Stimulated activated CD4-positive, alpha-beta T cell treated with anti-CD3 and anti-CD28 coated beads, Interleukin-15, amount 100 ng/mL, for 48 hours (primary cell): ENCODE results near the gene EMC10.

Source experiments
- DNase-seq, 2 donors: peaks; one replicate each; pipeline ENCODE4 v3.0.0-alpha.2; 2020; ENCODE audit warnings: low read depth in 2 of 2

The EMC10 gene

DNA sequence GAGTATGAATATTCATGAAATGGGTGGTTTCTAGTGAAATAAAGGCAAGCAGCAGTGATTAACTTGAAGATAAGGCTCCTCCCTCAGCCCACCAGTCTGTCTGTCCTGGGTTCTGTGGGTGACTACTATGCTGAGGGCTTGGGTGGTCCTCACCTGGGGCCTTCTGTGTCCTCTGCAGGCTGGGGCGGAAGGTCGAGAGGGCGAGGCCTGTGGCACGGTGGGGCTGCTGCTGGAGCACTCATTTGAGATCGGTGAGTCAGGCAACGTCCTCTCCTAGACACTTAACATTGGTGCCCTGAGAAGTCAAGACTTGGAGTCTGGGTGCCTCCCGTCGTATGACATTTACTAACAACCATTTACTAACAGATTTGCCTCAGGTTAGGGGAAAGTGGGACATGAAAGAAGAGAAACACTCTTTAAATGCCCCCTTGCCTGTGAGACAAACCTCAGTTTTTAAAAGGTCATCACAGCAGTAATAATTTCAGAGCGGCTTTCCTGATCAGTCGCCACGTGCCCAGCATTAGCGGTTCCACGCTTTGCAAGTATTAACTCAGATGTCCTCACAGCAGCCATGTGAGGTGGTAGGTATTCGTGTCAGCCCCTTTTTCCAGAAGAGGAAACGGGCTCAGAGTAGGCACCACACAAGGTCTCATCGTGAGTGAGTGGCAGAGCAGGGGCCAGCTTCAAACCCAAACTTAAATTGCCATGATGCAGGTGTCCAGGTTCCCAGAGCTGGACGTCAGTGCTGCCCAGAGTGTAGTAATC lies 1.6 kb downstream of the EMC10 start:
- DNase-seq = no peak

DNA sequence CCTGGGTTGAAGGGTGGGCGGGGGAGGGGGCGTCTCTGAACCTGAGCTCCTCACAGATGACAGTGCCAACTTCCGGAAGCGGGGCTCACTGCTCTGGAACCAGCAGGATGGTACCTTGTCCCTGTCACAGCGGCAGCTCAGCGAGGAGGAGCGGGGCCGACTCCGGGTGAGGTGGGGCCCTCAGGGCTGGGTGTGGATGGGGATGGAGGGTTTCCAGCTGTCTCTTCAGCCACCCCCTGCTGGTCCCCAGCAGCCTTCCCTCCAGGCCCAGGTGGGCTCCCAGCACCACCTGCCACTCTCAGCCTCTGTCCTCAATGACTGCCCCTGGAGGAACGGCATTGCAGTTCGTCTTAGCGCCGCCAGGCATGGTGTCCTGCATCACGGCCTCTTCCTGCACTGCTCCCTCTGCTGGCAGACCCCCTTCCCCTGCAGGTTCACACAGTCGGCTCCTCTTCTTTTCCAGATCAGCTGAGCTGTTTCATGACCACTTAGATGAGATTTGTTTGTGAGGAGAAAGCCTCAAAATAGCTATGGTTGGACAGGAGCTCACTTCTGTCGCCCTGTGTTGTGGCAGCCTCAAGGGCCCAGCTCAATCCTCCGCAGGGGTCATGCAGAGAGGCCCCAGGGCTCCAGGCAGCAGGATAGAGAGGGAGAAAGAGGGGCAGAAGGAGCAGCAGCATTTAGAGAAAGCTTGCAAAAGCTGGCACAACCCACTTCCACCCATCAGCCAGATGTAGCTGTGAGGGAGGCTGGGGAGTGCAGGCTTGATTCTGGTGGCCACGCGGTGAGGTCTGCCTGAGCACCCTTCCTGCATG lies 2.8 kb downstream of the EMC10 start:
- DNase-seq = no peak

DNA sequence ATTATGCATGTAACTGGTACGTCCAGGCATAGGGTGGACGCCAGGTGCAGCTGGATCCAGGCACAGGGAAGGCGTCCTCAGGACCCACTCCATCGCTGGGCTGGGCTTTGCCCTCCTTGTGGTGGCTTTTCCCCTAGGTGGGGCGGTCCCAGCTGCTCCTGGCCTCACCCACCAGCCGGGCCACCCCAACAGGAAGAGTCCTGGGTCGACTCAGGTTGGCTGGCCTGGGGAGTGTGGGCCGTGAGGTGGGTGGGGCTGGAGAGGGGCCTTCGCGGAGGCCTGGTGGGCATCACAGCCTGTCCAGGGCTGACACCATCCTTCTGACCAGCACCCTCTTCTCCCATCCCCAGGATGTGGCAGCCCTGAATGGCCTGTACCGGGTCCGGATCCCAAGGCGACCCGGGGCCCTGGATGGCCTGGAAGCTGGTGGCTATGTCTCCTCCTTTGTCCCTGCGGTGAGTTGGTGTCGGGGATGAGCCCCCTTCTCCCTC lies 3.5 kb downstream of the EMC10 start:
- no peak for DNase-seq

DNA sequence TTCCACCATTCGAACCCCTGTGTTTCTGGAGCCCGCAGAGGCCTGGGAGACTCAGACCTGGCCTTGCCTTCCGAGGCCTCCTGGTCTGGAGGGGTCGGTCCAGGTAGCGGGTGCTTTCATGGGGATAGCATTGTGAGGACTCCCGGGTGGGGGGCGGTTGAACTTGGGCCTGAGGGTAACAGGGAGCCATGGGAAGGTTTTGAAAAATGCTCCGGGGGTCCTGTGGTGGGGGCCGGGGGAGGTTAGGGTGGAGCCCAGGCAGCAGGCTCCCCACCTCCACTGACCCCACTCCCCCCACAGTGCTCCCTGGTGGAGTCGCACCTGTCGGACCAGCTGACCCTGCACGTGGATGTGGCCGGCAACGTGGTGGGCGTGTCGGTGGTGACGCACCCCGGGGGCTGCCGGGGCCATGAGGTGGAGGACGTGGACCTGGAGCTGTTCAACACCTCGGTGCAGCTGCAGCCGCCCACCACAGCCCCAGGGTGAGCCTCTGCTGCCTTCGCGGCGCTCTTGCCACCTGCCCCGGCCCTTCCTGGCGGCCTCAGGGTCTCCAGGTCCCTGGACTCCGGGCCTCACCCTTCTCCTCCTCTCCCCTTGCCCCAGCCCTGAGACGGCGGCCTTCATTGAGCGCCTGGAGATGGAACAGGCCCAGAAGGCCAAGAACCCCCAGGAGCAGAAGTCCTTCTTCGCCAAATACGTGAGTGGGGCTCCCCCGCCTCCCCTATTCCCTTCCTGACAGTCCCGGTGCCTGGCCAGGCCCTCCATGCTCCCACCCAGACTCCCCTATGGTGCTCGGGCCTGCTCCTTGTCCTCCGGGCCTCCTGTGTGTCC lies 4.2 kb downstream of the EMC10 start:
- no peak for DNase-seq

DNA sequence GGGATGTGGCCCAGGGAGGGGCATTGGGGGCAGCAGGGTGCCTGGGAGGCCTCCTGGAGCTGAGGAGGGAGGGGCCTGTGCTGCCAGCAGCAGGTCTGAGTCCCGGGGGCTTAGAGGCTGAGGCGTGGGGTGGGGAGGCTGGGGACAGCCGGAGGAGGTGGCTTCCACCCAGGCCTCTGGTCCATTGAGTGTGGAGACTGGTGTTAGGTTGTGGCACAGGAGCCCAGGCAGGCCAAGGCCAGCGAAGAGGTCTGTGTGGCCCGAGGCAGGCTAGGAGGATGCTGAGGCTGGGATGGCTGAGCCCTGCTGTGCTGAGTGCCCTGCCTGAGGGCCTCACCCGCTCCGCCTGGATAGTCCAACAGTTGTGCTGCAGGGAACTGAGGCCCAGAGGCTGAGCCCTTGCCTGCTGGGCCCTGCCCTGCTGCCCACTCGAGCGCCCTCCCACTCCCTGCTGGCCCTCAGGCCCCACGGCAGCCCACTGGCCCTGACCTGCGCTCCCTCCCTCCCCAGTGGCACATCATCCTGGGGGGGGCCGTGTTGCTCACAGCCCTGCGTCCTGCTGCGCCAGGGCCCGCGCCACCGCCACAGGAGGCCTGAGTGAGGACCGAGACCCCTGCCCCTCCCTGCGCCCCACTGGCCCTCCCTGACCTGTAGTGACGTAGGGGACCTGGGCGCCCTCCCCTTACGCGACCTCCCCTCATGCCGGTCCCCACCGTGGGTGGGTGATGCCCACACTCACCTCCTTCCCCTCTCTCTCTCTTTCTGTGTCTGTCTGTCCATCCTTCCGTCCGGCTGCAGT lies 5.2 kb downstream of the EMC10 start:
- no peak for DNase-seq

DNA sequence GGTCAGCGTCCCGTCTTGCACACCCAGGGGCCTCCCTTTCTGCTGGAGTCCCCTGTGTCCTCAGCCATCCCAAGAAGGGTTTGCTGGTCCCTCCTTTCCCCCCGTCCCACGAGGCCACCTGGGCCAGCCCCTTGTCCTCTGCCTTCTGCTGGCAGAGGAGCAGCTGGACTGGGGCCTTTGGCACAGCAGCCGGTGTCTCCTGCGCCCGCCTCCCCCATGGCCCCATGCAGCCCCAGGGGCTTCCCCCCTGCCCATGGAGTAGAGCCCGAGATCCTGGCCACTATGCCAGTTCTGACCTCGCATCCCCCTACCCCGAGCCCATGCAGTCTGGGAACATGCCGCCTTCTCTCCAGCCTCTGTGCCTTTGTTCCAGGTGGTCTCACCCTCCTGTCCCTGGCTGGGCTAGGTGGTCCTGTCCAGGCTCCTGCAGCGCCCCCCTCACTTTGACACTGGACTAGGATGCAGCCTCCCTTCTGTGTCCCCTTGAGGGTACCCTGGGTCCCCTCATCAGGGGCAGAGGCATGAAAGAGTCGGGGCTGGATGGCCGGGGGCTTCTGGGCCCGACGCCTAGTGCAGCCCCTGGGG lies 6.1 kb downstream of the EMC10 start:
- DNase-seq = no peak

DNA sequence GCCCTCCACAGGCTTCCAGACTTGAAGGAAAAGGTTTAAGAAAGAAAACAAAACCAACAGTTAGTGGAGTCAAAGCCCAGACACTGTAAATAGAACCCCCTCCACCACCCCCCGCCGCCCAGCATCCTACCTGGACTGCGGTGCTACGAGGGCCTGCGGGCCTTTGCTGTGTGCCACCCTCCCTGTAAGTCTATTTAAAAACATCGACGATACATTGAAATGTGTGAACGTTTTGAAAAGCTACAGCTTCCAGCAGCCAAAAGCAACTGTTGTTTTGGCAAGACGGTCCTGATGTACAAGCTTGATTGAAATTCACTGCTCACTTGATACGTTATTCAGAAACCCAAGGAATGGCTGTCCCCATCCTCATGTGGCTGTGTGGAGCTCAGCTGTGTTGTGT lies 6.6 kb downstream of the EMC10 start:
- DNase-seq = no peak

DNA sequence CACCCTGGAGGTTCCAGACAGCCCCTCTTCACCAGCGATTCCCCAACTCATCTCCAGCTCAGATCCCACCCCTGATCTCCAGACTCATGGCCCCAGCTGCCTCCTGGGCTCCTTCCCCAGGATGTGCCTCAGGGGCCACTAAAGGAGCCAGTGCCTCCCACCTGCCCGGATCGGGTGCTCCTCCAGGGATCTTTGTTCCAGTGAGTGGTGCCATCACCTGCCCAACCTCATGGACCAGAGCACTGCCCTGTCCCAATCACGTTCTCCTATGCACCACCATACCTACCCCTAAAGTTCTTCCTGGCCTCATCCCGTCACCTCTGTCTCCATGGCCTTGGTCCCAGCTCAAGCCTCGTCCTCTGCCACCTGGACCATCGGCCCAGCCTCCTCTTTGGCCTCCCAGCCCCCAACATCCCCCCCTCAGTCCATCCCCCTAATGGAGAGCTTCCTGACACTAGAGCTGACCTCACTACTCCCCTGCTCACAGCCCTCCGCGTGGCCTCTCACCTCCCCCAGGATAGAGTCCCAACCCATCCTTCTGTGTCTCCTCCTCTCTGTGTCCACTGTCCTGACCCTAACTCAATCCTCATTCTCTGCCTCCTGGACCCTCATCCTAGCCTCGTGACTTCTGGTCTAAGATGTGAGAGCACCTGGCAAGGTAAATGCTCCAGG lies 9.1 kb downstream of the EMC10 start:
- no peak for DNase-seq

DNA sequence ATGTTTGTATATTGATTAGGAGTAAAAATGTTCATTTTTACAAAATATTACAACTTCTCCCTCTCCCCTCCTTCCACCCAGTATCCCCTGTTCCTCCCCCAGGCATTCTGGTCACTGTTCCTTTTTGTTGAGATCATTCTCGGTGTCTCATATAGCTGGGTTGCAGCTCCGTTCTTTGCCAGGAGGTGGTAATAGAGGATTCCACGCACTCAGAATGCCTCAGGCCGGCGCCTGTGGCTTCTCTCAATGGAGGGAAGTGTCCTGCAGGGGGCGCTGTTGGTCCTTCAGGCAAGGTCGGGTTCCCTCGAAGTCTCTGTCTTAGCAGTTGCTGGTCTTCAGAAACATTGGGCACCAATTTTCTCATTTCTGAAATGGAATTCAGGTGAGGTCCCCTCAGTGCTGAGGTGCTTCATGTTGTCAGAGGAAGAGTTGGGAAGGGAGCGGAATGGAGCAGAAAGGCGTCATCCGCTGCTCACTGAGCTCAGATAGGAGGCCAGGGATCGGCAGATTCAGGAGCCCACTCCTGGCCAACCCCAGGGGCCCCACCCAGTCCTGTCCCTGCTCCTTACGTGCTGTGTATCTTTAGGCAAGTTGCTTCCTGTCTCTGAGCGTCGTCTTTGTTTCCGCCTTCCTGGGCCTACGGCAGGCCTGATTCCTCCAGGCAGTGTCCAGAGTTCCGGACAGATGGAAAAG lies 10.7 kb downstream of the EMC10 start:
- DNase-seq = peak; percentile 68 to 76

DNA sequence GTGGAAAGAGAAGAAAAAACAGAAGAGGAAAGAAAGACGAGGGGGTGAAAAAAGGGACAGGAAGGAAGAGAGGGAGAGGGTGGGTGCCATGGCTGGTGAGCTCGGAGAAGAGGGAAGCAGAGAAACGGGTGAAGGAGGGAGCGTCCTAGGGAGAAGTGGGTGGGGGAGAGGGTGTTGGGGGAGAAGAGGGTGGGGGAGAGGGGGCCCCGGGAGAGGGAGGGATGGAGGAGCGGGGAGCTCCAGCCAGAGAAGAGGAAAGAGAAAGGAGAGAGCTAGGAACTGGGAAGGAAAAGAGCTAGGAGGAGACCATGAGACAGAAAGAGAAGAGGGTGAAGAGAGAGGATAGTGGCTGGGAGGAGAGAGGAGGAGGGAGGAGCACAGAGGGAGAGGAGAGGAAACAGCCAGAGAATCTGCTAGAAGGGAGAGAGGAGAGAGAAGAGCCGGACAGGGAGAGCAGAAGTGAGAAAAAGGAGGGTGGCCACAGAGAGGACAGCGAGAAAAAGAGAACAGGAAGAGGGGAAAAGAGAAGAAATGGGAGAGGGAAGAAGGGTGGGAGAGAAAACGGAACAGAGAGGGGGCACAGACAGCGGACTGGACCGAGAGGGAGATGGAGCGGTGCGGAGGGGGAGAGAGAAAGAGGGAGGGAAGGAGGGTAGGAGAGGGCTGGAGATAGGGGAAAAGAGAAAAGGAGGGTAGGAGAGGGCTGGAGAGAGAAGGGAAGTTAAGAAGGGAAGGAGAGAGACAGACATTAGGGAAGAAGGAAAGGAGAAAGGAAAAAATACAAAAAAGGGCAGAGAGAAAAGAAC lies 12.3 kb downstream of the EMC10 start:
- DNase-seq = no peak

DNA sequence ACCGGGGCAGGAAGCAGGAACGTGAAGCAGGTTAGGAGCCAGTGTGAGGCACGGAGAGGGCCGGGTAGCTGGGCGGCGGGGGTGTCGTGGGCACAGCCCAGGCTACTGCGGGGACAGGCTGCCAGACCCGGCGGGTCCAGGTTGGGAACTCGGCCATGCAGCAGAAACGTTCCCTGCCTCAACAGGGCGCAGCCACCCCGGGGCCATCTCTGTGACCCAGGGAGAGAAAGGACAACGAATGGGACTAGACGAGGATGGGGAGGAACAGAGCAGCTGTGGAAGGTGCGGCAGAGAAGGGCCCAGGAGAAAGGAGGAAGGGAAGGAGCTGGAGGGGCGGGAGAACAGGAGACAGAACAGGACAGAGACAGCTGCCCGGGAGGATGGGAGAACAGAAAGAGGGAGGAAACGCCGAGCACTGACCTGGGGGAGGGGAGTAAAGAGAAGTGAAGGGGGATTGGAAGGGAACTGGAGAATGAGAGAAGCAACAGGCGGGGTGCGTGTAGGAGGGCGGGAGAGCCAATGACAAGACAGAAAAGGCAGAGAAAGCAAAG lies 13.2 kb downstream of the EMC10 start:
- DNase-seq = no peak

DNA sequence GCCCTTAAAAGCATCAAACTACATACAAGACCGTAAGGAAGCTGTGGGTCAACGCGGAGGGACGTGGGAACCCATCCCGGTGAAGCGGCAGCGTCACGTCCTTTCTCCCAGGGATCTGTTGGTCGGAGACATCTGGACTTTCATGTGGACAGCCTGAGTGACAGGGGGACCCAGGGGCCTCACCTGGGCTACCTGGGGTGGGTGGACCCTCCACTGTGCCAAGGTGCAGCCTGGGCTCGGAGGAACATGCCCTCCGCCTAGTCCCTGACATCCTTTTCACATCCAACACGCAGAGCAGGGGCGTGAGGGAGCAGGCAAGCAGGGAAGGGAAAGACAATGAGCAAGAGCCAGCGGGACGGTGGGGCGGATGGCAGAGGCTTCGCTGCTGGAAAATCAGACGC lies 14.1 kb downstream of the EMC10 start:
- DNase-seq = no peak

DNA sequence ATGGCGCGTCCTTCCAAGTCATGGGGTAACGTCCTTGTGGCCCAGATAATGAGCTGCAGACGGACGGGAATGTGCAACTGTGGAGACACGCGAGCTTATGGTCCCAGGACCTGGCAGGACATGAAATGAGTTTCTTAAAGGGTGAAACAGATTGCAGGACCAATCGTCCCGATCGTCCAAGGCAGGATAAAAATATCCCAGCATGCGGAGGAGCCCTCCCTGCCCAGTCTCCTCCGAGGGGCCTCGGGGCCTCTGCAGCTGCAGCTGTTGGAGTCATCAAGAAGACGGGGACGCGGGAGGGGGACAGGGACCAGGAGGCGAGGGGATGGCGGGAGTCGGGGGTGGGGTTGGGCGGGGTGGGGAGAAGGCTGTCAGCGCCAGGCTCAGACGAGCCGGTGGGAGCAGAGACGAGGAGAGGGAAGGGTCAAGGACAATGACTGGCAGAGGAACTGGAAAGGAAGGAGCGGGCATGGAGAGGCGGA lies 14.7 kb downstream of the EMC10 start:
- DNase-seq = no peak

DNA sequence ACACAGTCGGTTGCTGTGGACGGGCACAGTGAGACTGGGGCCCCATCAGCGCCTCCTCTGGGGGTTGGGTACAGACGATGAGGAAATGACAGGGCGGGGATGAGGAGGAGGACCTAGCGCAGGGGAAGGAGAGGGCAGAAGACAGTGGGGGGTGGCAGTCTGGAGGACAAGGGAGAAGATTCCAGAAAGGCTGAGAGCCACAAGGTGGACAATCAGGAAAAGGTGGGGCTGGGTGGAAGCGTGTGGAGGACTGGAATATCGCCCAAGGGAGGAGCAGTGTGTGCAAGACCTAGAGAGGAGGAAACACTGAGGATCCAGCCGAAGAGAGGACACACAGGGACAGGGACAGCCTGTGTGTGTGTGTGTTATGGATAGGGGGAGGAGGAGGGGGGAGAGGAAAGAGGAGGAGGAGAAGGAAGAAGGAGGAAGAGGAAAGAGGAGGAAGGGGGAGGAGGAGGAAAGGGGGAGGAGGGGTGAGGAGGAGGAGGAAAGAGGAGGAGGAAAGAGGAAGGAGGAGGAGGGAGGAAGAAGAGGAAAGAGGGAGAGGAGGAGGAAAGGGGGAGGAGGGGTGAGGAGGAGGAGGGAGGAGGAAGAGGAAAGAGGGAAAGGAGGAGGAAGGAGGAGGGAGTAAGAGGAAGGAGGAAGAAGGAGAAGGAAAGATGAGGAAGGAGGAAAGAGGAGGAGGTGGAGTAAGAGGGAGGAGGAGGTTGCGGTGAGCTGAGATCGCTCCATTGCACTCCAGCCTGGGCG lies 16.2 kb downstream of the EMC10 start:
- DNase-seq = peak in 1 of 2 donors; percentile 43

DNA sequence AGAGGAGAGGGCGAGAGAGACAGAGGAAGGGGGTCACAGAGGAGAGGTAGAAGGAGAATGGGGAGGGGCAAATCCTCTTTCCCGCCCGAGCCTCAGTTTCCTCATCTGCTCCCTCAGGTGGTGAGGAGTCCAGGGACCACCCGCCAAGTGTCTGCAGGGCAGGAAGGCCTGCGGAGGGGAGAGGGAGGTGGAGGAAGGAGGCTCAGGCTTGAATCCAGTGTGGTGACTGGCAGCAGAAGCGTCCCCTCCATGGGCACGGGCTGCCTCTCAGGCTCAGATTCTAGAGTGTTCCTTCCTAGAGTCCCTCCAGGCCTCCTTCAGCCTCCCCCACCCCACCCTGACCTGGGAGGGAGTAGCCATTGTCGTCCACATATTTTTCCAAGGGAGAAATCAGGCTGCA lies 16.9 kb downstream of the EMC10 start:
- no peak for DNase-seq

DNA sequence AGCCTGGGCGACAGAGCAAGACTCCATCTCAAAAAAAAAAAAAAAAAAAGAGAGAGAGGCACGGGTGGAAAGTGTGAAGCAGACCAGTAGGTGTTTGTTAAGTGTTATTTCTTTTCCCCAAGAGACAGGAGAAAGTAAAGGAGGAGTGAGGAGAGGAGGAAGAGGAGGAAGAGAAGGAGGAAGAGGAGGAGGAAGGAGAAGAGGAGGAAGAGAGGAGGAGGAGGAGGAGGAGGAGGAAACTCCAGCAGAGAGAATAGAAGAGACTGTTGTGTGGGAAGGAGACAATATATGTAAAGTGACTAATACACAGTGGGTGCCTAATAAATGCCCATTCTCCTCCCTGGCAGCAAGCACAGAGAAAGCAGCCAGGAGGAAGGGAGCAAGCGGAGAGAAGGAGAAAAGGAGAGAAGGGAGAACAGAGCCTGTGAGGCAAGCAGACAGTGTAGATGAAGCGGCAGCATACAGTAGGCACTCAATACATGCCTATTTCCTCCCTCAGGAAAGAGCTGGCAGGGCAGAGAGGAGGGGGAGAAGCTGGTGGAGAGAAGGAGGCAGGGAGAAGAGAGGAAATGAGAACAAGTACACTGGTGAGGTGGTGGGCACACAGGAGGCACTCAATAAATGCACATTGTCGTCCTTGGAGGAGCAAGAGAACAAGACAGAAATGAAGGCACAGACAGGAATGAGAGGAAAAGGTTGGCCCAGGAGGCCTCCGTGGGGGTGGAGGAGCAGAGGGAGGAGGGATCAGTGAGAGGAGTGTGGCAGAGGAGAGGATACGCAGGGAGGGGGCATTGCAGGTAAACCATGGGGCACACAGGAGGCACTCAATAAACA lies 18.1 kb downstream of the EMC10 start:
- no peak for DNase-seq

DNA sequence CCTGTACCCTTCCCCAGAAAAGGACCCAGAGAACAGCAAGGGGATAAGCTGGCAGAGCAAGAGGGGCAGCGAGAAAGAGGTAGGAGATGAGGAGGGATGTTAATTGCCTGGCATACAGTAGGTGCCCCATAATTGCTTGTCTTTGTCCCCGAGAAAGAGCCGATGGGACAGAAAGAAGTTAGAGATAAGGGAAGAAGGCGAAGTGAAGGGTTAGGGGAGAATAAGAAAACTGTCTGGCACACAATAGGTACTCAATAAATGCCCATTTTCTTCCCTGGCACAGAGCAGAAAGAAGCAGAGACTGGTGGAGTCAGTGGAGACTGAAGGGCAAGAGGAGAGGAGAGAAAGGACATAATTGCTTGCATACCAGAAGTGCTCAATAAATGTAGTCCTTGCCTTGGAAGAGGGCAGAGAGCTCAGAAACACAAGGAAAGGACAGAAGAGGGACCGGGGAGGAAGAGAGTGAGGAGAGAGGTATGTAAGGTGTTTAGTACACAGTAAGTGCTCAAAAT lies 18.8 kb downstream of the EMC10 start:
- no peak for DNase-seq
